Activated CD8-positive, alpha-beta memory T cell treated with anti-CD3 and anti-CD28 coated beads, Interleukin-2, amount 50 U/mL, for 1 hour (primary cell): Measurements from ENCODE around the gene SLC19A1.

Experiments
- DNase-seq: peaks from one replicate; pipeline ENCODE4 v3.0.0-alpha.2; 2020; ENCODE audit errors: extremely low read depth

The SLC19A1 gene

GRCh38 chr21:45468051-45468970, 73.9 kb downstream of the SLC19A1 start:
- DNase-seq: no peak

- no peak for DNase-seq
These were observed 74.9 kb downstream of the SLC19A1 start for GRCh38 chr21:45467221-45467779.

- DNase-seq: no peak
These were observed 75.7 kb downstream of the SLC19A1 start for GRCh38 chr21:45466330-45467220.

GRCh38 chr21:45465611-45466329, 76.5 kb downstream of the SLC19A1 start:
- DNase-seq: no peak

GRCh38 chr21:45465105-45465504, 77.1 kb downstream of the SLC19A1 start:
- no peak for DNase-seq

GRCh38 chr21:45464309-45464708, 77.9 kb downstream of the SLC19A1 start:
- no peak for DNase-seq

- DNase-seq: no peak
These were observed 78.4 kb downstream of the SLC19A1 start for GRCh38 chr21:45463871-45464270.

- DNase-seq: no peak
These were observed 80.4 kb downstream of the SLC19A1 start for GRCh38 chr21:45461806-45462341.

- DNase-seq: no peak
These were observed 80.9 kb downstream of the SLC19A1 start for GRCh38 chr21:45461369-45461750.

- DNase-seq: no peak
These were observed 81.5 kb downstream of the SLC19A1 start for GRCh38 chr21:45460611-45461368.

GRCh38 chr21:45460011-45460565, 82.2 kb downstream of the SLC19A1 start:
- no peak for DNase-seq

GRCh38 chr21:45459171-45460010, 82.8 kb downstream of the SLC19A1 start:
- no peak for DNase-seq

- no peak for DNase-seq
These were observed 83.7 kb downstream of the SLC19A1 start for GRCh38 chr21:45458281-45459170.

- no peak for DNase-seq
These were observed 84.4 kb downstream of the SLC19A1 start for GRCh38 chr21:45457832-45458172.

GRCh38 chr21:45457161-45457831, 84.9 kb downstream of the SLC19A1 start:
- DNase-seq: no peak

GRCh38 chr21:45456584-45457160, 85.6 kb downstream of the SLC19A1 start:
- no peak for DNase-seq
